Hematopoietic multipotent progenitor cell treated with erythropoietin and hydrocortisone succinate and interleukin-3 and kit ligand, for 8 days (in vitro differentiated cells): ENCODE data around the gene TMEM72.

Experiments used
- DNase-seq: peaks from one replicate; pipeline ENCODE4 v3.0.0-alpha.2; 2015

TMEM72 gene

GRCh38 chr10:44981172-44982113, 70.3 kb downstream of the TMEM72 start:
- DNase-seq: no peak

- no peak for DNase-seq
Observed at GRCh38 chr10:44982114-44982460, 71.0 kb downstream of the TMEM72 start.

GRCh38 chr10:44982496-44982895, 71.4 kb downstream of the TMEM72 start:
- DNase-seq: no peak

- DNase-seq: no peak
Observed at GRCh38 chr10:44983066-44983894, 72.1 kb downstream of the TMEM72 start.

GRCh38 chr10:44983895-44984278, 72.8 kb downstream of the TMEM72 start:
- DNase-seq: no peak

GRCh38 chr10:44984671-44985101, 73.5 kb downstream of the TMEM72 start:
- no peak for DNase-seq

GRCh38 chr10:44985175-44985681, 74.1 kb downstream of the TMEM72 start:
- DNase-seq: no peak

GRCh38 chr10:44986179-44986578, 75.0 kb downstream of the TMEM72 start:
- no peak for DNase-seq
